GM21526 (cell line): ENCODE data around the gene HSPB2.
"Not testable (repeated sequence)": the region's sequence is repeated elsewhere in the genome, so short reads cannot be mapped to it uniquely, and the experiment has no call there.

Experiments used
- ATAC-seq: cut with Tn5 transposase; IDR thresholded peaks from one replicate; pipeline ENCODE4 v1.9.1; 2021; ENCODE audit warnings: moderate library complexity; ENCODE audit not compliant: unreplicated experiment, low FRiP score

HSPB2 gene

DNA sequence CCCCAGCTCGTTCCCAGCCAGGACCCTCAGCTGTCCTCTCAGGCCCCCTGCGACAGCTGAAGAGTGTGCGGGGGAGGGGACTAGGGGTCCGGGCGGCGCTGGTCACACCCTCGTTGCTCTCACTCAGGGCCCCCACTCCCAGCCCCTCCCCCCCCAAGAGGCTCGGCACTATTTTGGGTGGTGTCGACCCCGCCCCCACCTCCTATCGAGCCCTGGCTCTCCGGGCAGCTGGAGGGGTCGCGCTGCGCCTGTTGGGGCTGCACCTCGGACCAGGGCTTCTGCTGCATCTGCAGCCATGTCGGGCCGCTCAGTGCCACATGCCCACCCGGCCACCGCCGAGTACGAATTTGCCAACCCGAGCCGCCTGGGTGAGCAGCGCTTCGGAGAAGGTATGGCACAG is at the start of gene HSPB2:
Gene HSPB2, plus strand, starts transcription at position 200 of the 400 bp plus-strand sequence. Its CDS starts 96 bp downstream, at position 296.
- no peak for ATAC-seq

DNA sequence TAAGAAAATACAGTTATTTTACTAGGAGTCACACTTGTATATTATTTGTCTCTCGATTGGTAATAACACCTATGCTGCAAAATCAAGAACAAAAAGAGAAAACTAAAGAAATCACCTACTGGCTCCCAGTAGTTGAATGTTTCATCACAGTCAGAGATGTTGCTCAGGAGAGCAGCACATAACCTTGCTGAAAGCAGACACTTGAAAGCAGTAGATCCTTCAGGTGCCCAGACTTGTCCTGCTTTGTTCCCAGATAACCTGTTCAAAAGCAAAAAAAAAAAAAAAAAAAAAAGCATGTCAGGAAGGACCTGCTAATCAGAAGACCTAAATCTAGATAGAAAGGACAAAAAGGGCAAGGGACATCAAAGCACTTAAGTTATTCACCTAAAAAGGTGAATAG is 42.4 kb upstream of the HSPB2 start:
- no peak for ATAC-seq

DNA sequence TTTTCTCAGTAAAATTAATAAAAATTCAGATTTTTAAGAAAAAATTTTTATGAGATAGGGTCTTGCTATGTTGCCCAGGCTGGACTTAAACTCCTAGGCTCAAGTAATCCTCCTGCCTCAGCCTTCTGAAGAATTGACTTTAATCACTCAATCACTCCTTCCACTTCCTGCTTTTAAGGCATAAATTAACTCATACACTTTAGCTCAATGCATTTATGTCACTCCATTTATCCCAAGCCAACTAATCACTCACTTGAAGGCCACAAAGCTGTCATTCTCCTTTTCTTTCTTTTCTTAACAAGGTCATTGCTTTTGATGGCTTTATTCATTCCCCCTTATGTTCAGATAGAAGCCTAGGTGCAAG is 42.0 kb upstream of the HSPB2 start:
- peak; percentile 6 for ATAC-seq

DNA sequence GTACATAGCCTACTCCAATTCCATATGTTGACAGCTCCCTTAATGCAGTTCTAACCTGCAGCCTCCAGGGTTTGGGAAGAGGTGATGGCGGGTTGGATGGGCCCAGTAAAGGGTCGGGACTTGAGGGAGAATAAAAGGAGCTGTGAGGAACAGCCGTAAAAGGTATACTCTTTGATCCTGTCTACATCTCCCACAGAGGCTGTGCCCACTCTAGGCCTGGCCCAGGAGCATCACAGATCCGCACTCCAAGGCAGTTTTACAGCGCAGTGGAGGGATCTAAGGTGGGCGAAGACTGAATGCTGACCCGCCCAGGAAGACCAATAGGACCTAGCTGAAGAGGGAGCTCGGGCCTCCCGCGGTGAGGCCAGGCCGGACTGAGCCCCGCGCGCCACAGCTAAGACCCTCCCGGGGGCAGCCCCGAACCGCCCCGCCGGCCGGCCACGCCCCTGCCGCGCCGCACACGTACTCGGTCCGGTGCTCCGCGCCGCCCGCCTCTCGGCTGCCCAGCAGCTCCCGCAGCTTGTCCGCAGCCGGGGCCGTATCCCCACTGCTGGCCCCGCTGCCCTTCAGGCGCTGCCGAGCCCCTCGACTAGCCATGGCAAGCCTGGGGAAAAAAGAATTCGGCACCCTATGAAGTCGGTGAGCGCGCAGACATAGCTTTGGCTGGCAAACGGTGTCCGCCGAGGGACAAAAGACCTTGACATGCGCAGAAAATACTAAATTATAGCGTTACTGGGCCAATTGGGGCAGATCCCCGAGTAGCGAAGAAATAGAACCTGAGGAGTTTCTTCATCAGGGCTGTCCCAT is 41.4 kb upstream of the HSPB2 start, which contains the start of gene ALG9:
Gene ALG9, minus strand, starts transcription at position 696 of the 807 bp plus-strand sequence. Its CDS starts 99 bp downstream, at position 597.
- ATAC-seq, result peak; percentile 86

- no peak for ATAC-seq
Observed at GRCh38 chr11:111871693-111872161, 40.8 kb upstream of the HSPB2 start.

- peak; percentile 6 for ATAC-seq
Observed at GRCh38 chr11:111878385-111878848, 34.1 kb upstream of the HSPB2 start.

DNA sequence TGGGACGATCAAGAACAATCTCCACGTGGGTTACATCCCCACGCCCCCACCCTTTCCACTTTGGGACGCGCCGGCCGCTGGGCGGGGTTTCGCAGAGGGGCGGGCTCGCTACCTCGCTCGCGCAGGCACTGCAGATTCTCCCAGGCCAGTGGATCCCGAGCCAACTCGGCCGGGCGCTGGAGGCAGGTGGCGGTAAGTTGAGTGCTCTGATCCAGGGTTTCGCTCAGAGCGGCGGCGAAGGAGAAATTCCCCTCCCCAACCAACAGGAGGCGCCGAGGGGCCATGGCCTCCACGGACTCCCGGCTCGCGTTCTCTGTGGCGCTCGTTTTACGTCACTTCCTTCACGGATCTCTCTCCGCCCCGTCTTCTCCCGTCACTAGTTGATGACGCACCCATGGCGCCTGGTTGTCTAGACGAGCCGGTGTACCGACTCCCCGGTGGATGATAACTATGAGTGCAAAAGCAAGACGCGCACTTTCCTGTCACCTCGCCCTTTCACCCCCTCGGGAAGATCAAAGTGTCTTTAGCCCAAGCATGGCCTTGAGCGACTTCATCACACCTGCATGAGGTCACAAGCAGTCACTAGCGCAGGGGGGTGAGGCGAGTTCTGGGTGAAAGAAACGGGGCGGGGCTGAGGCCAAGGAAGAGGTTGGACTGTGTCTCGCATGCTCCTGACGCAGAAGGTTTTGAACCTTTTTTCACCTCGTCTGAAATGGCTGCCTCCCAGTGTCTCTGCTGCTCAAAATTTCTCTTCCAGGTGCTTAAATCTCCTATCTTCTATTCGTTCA is 33.5 kb upstream of the HSPB2 start, which contains the start of the genes CFAP68 and FDXACB1:
Gene CFAP68, plus strand, starts transcription at position 693 of the 788 bp plus-strand sequence. Its CDS starts 20 bp downstream, at position 713.
Gene FDXACB1, minus strand, starts transcription at position 317 of the 788 bp plus-strand sequence. Its CDS starts 33 bp downstream, at position 284.
- ATAC-seq, result peak; percentile 88

DNA sequence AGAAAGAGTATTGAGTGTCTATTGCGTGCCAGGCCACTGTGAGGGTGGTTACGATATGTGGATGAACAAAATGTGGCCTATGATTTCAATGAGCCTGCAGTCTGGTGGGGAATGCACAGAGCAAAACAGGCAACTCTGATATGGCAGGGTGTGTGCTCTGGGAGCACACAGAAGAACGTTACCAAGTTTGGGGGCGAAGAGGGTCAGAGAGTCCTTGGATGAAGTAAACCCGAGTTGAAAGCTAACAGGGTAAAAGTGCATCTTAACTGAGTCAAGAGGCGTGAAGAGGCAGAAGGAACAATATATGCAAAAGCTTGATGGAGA is 32.9 kb upstream of the HSPB2 start:
- peak; percentile 5 for ATAC-seq

DNA sequence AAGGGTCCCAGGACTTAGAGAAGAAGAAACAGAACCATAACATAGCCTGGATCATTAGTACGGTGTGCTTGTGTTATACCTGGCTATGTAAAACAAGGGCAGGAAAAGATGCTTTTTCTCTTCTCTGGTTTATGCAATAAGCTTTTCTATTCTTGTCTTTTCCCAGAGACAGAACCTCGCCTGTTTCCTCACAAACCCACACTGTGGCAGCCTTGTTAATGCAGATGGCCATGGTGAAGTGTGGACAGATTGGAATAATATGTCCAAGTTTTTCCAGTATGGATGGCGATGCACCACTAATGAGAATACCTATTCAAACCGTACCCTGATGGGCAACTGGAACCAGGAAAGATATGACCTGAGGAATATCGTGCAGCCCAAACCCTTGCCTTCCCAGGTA is 30.3 kb upstream of the HSPB2 start:
- ATAC-seq, result no peak

GRCh38 chr11:111885053-111885452 is 27.5 kb upstream of the HSPB2 start:
- ATAC-seq, result not testable (repeated sequence)

DNA sequence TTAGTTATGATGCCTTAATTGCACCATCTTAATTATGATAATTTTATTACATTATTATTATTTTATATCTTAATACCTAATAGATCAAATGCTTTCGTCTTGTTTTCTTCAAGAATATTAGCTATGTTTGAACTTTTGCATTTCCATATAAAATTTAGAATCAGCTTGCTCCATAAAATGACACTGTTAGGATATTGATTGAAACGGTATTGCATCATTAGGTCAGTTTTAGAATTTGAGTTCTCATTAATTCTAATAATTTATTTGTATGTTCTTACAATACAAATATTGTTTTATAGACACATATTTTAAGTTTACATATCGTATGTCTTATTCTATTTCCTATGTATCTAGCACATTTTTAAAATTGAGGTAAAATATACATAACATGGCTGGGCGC is 26.5 kb upstream of the HSPB2 start:
- ATAC-seq, result no peak

DNA sequence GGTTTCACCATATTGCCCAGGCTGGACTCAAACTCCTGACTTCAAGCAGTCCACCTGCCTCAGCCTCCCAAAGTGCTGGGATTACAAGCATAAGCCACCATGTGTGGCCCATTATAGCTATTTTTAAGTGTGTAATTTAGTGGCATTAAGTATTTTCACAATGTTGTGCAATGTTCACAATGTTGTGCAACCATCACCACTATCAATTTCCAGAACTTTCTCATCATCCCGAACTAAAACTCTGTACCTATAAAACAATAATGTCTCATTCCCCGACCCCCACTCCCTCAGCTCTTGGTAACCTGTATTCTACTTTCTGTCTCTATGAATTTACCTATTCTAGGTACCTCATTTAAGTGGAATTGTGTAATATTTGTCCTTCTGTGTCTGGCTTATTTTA is 25.7 kb upstream of the HSPB2 start:
- no peak for ATAC-seq

DNA sequence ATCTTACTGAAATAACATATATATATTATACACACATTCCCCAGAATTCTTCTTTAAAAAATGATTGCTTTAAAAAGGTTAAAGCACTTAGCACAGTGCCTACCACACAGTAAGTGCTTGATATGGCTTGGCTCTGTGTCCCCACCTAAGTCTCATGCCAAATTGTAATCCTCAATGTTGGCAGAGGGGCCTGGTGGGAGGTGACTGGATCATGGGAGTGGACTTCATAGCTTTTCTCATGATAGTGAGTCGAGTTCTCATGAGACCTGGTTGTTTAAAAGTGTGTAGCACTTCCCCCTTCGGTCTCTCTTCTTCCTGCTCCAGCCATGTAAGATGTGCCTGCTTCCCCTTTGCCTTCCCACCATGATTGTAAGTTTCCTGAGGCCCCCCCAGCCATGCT is 7.1 kb upstream of the HSPB2 start:
- no peak for ATAC-seq

GRCh38 chr11:111906680-111907079 is 5.9 kb upstream of the HSPB2 start:
- ATAC-seq, result no peak

GRCh38 chr11:111908639-111909305 is 3.8 kb upstream of the HSPB2 start:
- no peak for ATAC-seq

DNA sequence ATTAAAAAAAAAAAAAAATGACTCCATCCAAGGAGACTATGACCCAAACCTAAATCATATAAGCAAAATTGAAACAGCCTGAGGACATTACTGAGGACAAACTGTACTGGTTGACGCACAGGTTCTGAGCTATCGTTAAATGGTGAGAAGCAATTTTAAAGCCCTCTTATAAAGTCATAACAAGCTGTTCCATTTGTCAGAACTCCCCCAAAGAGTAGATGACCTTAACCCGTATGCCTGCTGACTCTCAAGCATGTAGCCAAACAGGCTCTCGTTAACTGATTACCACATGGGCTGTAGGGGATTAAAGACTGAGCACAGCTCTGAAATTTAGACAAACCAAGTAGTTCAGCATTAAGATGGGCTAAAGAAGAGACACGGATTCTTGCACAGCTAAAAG is 3.2 kb upstream of the HSPB2 start:
- no peak for ATAC-seq

GRCh38 chr11:111910676-111911562 is 1.6 kb upstream of the HSPB2 start:
- no peak for ATAC-seq

DNA sequence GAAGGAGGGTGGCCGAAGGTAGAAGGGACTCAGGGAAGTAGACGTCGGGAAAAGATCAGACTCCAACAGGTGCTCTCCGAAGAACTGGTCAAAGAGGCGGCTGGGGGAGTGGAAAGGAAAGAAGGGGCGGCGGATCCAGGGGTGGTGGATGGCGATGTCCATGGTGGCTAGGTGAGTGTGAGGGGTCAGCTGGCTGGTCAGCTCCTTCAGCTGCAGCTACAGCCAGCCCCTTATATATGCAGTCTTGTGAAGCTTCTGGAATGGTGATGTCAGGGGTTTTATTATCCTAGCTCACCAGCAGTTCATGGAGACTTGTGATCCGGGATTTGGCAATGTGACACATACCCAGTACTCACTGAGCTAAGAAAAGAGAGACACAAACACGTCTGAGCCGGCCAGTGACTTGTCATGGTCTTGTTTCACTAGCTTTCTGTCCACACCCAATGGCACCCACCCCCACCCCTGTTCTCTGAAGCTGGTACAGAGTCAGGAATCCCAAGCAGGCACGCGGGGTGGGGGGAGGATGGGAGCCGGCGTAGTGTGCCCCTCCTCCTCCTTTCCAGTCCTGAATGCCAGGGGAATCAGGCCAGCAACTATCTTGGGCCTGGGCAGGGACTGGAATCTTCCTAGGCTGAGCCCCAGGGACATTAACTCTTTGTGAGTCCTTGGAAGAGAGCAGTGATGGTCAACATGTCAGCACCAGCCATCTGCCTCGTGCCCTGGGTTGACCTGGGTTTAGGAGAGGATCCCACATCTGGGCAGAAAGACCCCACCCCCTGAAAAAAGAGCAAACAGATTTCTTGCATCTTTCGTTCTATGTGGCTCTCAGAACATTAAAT is 752 bp upstream of the HSPB2 start, which contains the start of gene CRYAB:
Gene CRYAB, minus strand, starts transcription at position 208 of the 839 bp plus-strand sequence. Its CDS starts 46 bp downstream, at position 162.
- ATAC-seq, result no peak
